HG02798 (cell line): Measurements from ENCODE around the gene SUN2.

Experiments
- ATAC-seq: cut with Tn5 transposase; IDR thresholded peaks from one replicate; pipeline ENCODE4 v1.9.1; 2021; ENCODE audit warnings: mild to moderate bottlenecking; ENCODE audit not compliant: unreplicated experiment, poor library complexity

SUN2 gene

DNA sequence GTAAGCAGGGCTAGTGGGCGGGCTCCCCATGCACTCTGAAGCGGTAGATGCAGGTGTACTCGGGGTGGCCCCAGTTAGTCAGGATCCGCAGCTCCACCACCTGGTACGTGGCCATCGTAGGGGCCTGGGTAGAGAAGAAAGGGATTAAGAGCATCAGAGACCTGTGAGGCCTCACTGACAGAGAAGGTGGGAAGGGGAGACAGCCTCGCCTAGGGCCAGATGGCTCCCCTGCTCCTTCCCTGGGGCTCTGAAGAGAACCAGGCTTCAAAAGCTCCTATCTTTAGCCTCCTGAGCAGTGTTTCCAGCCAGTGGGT is 19.6 kb downstream of the SUN2 start:
- ATAC-seq, result no peak

- ATAC-seq, result no peak
Measured at GRCh38 chr22:38735465-38736256, 20.1 kb downstream of the SUN2 start.

- ATAC-seq, result no peak
Measured at GRCh38 chr22:38735126-38735464, 20.7 kb downstream of the SUN2 start.

DNA sequence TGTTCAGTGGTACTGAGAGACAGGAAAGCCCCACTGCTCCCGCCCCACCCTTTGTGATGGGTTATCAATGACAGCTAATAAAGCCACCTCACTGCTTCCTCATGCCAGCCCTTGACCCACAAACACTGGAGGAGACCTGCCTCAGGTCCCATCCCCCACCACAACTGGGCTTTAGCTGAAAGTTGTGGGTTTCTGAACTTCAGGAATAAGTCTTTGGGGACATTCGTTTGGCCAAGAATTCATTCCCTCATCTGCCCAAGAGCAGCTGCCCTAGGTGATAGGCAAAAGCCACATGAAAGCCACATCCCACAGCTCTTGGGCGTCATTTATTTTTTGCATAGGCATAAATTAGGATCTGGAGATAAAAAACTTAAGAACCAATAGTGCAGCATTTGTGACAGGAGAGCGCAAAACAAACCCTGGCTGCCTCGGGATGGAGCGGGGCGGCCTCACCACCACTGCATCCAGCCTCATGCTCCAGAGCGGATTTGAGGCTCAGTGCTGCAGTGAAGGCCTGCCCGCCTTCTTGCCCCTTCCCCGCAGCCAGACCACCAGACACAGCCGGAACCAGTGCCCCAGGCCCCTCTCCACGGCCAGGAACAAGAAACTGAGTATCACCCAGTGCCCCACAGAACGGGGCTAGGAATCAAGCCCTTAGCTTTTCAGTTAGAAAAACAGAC is 21.2 kb downstream of the SUN2 start:
- ATAC-seq, result no peak

GRCh38 chr22:38733724-38734381 is 21.9 kb downstream of the SUN2 start:
- ATAC-seq, result no peak

DNA sequence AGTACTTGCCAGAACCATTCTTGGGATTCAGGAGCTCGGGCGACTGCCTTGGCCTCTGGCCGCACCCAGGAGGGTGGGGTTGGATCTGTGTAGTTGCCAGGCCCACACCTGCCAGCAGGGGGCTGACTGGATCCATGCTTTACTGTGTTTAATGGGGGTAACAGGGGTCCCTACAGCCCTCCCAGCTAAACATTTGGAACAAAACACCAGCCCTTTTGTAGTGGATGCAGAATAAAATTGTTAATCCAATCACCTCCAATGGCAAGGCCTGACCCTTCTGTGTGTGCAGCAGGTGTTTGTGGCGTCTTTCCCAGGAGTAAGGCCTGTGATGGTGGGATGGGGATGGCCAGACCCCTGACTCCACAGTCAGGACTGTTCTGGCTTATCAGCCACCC is 22.5 kb downstream of the SUN2 start:
- no peak for ATAC-seq

- no peak for ATAC-seq
Measured at GRCh38 chr22:38732251-38732815, 23.5 kb downstream of the SUN2 start.

DNA sequence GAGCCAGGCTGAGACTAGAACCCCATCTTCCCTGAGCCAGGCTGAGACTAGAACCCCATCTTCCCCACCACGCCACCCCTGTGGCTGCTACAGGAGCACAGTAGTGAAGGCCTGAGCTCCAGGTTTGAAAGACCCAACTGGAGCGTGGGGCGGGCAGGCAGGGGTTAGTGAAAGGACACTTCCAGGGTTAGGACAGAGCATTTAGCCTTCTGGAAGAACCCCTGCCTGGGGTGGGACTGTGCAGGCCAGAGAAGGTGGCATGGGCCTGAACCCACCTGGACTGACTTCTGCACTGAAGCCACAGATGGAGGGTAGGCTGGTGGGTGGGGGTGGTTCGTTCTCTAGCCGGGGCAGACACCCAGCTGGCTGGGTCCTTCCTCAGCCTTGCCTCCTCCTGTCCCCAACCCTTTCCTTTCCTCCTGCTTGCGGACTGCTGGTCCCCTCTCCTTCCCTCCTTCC is 24.1 kb downstream of the SUN2 start:
- ATAC-seq, result no peak

DNA sequence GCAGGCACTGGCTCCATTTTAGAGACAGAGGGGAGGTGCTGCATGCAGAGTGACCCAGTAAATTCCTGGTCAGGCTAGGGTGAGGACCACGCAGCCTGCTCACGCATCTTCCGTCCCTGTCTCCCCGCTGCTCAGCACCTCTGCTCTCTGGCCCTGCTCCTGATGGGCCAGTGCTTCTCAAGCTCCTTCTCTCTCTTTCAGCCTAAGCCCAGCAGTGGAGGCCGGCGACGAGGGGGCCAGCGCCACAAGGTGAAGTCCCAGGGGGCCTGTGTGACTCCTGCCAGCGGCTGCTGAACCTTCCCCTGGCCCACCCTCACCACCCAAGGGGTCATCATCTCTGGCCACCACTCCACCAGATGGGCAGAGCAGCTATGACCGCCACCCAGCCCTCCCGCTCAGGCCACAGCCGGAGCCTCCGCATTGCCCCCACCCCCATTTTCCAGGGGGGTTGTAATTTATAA is 25.4 kb downstream of the SUN2 start:
- no peak for ATAC-seq

- no peak for ATAC-seq
Measured at GRCh38 chr22:38729946-38730345, 25.9 kb downstream of the SUN2 start.

GRCh38 chr22:38728871-38729796 is 26.7 kb downstream of the SUN2 start:
- ATAC-seq, result no peak

DNA sequence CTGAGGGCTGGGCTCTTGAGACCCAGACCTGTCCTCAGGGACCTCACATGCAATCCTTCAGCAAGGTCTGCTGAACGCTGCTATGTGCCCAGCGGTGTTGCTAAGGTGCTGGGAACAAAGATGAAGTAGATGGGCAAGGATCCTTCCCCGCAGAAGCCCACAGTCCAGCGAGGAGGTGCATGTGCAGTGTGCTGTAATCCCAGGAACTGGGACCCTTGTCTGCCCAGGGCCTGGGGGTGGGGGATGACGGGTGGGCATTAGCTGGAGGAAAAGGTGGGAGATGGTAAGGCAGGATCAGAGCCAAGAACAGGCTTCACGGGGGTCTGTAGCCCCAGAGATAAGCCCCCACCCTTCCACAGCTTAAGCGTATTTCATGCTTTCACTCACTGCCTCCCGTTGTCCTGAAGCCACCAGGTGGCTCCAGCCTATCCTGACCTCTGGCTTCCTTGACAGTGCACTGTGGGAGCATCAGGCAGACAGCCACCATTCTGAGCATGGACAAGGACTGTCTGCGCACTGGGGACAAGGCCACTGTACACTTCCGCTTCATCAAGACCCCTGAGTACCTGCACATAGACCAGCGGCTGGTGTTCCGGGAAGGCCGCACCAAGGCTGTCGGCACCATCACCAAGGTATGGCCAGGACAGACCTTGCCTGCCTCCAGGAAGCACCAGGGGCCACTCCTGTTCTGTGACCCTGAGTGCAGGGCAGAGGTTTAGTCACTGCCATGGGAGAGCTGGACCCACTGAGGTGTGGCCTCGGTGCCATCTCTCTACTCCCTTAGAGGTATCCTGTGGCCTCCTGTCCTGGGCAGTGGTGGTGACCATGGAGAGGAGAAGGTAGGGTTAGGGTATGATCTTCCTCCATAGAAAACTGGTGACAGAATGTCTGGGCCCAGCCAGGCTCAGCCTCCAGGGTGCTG is 28.0 kb downstream of the SUN2 start:
- no peak for ATAC-seq

DNA sequence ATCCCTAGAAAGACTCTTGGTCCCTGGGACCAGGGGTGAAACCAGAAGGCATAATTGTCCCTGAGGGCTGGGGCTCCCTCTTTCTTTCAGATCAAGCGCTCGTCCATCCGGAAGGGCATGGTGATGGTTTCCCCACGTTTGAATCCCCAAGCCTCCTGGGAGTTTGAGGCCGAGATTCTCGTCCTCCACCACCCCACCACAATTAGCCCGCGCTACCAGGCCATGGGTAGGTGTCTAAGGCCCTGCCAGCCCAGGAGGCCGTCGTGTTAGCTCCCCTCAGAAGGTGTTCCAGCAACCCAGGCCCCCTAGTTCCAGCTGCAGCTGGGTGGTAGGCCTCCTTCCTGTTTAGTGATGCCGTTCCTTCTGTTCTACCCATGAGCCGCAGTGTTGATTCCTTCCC is 28.7 kb downstream of the SUN2 start:
- no peak for ATAC-seq

DNA sequence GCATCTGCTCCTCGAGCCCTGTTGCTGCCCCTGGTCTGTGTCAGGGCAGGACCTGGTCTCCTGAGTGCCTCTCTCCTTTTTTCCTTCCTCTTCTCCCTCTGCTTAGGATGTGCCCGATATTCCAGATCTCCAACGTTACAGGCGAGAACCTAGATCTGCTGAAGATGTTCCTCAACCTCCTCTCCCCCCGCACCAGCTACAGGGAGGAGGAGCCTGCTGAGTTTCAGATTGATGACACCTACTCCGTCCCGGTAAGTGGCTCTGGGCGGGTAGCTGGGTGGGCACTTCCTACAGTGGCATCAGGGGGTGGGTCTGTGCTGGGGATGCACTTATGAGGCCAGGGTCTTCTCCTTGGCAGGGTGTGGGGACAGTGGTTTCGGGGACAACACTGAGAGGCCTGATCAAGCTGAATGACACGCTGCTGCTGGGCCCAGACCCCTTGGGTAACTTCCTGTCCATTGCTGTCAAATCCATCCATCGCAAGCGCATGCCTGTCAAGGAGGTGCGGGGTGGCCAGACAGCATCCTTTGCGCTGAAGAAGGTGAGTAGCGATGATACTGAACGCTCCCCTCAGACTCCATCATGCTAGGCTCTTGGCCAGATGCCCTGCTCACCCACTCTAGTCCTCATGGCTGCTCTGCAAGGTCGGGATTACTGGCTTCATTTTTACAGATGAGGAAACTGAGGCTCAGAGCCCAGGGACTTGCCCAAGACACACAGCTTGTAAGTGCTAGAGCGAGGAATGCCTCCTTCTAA is 29.7 kb downstream of the SUN2 start:
- no peak for ATAC-seq

GRCh38 chr22:38724926-38725571 is 30.7 kb downstream of the SUN2 start:
- no peak for ATAC-seq

GRCh38 chr22:38724176-38724575 is 31.6 kb downstream of the SUN2 start:
- ATAC-seq, result no peak

- ATAC-seq, result no peak
Measured at GRCh38 chr22:38721551-38721950, 34.2 kb downstream of the SUN2 start.

DNA sequence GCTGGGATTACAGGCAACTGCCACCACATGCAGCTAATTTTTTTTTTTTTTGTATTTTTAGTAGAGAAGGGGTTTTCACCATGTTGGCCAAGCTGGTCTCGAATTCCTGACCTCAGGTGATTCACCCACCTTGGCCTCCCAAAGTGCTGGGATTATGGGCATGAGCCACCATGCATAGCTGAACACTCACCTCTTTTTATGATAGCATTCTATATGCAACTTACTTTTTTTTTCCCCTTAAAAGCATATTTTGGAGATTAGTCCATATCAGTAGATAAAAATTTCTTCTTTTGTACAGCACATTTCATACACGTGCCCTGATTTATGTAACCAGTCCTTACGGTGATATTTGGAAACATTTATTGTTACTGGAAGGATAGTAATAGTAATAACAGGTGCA is 35.4 kb downstream of the SUN2 start:
- no peak for ATAC-seq
